GM23338 (cell line): ENCODE measurements around the gene ARMC9.

ENCODE experiments used
- EZH2 ChIP-seq: fragments of 200-600 bp; sonication (generic); IDR thresholded peaks from one replicate; pipeline ENCODE4 v1.8.0; 2017; ENCODE audit warnings: antibody characterized with exemption, mild to moderate bottlenecking, low read depth; ENCODE audit not compliant: unreplicated experiment
- POLR2AphosphoS5 ChIP-seq: IDR thresholded peaks from 2 replicates; pipeline ENCODE4 v1.6.1; 2016; ENCODE audit warnings: antibody characterized with exemption, low read depth
- TF ChIP-seq, protein P1 (sequence below), 2 experiments: fragments of 200-600 bp in 1 of 2; sonication (generic) in 1 of 2; conservative IDR thresholded peaks; 2 replicates each; pipeline versions ENCODE4 v1.5.1 to v1.6.1; 2016 to 2017; ENCODE audit warnings: antibody characterized with exemption in 2 of 2, low read depth in 2 of 2, mild to moderate bottlenecking in 2 of 2, moderate library complexity in 1 of 2

DNA sequence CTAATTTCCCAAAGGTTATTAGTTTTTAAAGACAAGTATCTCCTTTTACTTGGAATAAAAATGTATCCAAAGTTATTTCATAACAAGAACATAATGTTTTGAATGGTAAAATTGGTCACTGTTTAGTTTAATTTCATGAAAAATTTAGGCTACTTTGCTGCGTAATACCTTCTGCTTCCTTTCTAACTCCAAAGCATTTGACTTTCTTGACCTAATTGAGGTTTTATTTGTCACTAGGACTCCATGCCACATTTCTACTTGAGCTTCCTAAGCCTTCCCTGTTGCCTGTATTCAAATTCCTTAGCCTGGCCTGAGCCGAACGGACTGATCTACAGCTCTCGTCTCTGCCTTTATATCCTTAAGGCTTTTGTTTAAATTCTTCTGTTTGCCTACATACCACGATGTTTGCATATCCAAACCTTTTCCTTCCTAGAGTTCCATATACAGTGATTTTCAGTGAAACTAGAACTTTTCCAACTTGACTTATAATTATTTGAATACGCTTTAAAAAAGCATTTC lies 25.1 kb downstream of the ARMC9 start:
- TF ChIP-seq, protein P1, sequence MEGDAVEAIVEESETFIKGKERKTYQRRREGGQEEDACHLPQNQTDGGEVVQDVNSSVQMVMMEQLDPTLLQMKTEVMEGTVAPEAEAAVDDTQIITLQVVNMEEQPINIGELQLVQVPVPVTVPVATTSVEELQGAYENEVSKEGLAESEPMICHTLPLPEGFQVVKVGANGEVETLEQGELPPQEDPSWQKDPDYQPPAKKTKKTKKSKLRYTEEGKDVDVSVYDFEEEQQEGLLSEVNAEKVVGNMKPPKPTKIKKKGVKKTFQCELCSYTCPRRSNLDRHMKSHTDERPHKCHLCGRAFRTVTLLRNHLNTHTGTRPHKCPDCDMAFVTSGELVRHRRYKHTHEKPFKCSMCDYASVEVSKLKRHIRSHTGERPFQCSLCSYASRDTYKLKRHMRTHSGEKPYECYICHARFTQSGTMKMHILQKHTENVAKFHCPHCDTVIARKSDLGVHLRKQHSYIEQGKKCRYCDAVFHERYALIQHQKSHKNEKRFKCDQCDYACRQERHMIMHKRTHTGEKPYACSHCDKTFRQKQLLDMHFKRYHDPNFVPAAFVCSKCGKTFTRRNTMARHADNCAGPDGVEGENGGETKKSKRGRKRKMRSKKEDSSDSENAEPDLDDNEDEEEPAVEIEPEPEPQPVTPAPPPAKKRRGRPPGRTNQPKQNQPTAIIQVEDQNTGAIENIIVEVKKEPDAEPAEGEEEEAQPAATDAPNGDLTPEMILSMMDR (conservative IDR thresholded peaks at IDR 0.05; ENCODE audit: low read depth in 2 of 2): no peak
- TF ChIP-seq POLR2AphosphoS5: no peak
- no peak for TF ChIP-seq EZH2
